ENCODE measurements around the gene UBE2N. TPM values are rescaled to one million over a fixed set of nuclear protein-coding genes. Genes with fewer than 3 reads are reported as not detected.

UBE2N gene, protein sequence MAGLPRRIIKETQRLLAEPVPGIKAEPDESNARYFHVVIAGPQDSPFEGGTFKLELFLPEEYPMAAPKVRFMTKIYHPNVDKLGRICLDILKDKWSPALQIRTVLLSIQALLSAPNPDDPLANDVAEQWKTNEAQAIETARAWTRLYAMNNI
- 82.6 and 116 TPM in 2 replicates for total RNA-seq (ENCODE audit: low replicate concordance)

DNA sequence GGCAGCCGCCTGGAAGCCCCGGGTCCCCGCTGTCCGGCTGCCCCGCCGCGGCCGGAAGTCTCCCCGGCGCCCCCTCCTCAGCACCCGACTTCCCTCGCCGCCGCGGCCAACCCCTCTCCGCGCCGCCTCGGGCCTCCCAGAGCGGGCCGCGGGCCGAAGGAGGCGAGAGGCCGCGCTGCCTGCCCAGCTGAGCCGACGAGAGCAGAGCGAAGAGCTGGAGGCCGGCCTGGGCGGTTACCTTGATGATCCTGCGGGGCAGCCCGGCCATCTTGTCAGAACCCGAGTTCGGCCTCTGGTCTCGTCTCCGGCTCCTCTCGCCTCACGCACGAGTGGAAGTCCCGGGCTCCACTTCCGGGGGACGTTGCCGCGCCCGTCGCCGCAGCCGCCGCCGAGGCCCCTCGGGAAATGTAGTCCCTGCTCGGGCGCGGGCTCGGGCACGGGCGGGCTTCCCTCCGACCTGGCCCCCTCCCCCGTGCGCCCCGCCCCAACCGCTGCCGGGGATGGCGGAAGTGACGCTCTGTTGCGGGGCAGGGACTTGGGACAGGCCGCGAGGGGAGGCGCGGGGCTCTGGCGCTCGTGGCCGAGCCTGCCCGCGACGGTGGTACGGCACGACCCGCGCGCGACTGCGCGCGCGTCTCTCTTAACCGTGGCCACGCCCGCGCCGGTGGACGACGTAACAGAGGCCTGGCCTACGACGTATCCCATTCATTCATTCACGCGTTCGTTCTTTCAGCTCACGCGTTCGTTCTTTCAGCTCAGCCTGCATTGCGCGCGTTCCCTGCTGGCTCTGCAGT lies at the start of gene UBE2N:
TSS of gene UBE2N (minus strand) at position 331 of the 794 bp plus-strand sequence. CDS start at position 268, 63 bp downstream.
- peaks cover 23% of the 10 kb centered on the region for H3K4me1 ChIP-seq
- peaks cover 10% of the 10 kb centered on the region for H3K36me3 Mint-ChIP-seq
- H3K9ac ChIP-seq, result peak within 1 kb of the TSS; percentile 98
- H3K36me3 ChIP-seq, result no peaks in the 10 kb centered on the region
- no peak for TF ChIP-seq EZH2phosphoT487 (IDR thresholded peaks at IDR 0.05)
- TF ChIP-seq, protein P1, sequence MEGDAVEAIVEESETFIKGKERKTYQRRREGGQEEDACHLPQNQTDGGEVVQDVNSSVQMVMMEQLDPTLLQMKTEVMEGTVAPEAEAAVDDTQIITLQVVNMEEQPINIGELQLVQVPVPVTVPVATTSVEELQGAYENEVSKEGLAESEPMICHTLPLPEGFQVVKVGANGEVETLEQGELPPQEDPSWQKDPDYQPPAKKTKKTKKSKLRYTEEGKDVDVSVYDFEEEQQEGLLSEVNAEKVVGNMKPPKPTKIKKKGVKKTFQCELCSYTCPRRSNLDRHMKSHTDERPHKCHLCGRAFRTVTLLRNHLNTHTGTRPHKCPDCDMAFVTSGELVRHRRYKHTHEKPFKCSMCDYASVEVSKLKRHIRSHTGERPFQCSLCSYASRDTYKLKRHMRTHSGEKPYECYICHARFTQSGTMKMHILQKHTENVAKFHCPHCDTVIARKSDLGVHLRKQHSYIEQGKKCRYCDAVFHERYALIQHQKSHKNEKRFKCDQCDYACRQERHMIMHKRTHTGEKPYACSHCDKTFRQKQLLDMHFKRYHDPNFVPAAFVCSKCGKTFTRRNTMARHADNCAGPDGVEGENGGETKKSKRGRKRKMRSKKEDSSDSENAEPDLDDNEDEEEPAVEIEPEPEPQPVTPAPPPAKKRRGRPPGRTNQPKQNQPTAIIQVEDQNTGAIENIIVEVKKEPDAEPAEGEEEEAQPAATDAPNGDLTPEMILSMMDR (IDR thresholded peaks at IDR 0.05), result no peak
- no peak for TF ChIP-seq EZH2 (IDR thresholded peaks at IDR 0.05)
- DNase-seq (ENCODE audit: low spot score), result peak; percentile 97
- peaks cover 2% of the 10 kb centered on the region for H3K9me3 Mint-ChIP-seq
- peaks cover 32% of the 10 kb centered on the region for H3K4me1 Mint-ChIP-seq
- H3F3A ChIP-seq (ENCODE audit: low read depth), result peaks cover 7% of the 10 kb centered on the region
- peak within 1 kb of the TSS; percentile 78 for H3K4me2 ChIP-seq
- peak within 1 kb of the TSS; percentile 94 for H3K27ac Mint-ChIP-seq
- H3K9me3 ChIP-seq (ENCODE audit: low read depth), result no peaks in the 10 kb centered on the region
- peaks cover 67% of the 10 kb centered on the region for H3K79me2 ChIP-seq (ENCODE audit: low read depth)
- H3K27me3 Mint-ChIP-seq (ENCODE audit: insufficient read depth, low read depth), result no peaks in the 10 kb centered on the region
- peak within 1 kb of the TSS; percentile 97 for H2AFZ ChIP-seq (replicated peaks)
- peak within 1 kb of the TSS; percentile 94 for H3K27ac ChIP-seq
- peak within 1 kb of the TSS; percentile 99 for H3K4me3 Mint-ChIP-seq
- peak within 1 kb of the TSS; percentile 93 for H3K4me3 ChIP-seq
- no peaks in the 10 kb centered on the region for H3K27me3 ChIP-seq
- H4K20me1 ChIP-seq (ENCODE audit: low read depth), result peaks cover 45% of the 10 kb centered on the region

DNA sequence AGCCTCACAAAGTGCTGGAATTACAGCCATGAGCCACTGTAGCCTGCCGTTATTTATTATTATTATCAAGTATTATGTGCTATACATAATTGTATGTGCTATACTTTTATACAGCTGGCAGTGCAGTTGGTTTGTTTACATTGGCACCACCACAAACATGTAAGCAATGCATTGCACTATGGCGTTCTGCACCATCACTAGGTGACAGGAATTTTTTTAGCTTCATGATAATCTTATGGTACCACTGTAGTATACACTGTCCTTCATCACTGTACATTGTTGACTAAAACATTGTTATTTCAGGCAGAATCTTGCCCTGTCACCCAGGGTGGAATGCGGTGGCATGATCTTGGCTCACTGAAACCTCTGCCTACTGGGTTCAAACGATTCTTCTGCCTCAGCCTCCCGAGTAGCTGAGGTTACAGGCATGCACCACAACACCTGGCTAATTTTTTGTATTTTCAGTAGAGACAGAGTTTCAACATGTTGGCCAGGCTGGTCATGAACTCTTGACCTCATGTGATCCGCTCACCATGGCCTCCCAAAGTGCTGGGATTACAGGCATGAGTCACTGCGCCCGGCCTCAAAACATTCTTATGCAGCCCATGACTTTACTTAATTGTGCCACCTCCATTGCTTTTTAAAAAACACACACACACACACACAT lies 42.7 kb upstream of the UBE2N start:
- no peak for TF ChIP-seq EZH2phosphoT487 (IDR thresholded peaks at IDR 0.05)
- no peak for TF ChIP-seq EZH2 (IDR thresholded peaks at IDR 0.05)
- TF ChIP-seq, protein P1 (IDR thresholded peaks at IDR 0.05), result no peak
- H3K4me2 ChIP-seq, result no peak overlapping the region
- Mint-ChIP-seq H3K9me3 (no peaks in the 10 kb centered on the region), H3K4me3 (no peak overlapping the region), H3K27ac (no peak overlapping the region), H3K27me3 (ENCODE audit: insufficient read depth, low read depth) (no peaks in the 10 kb centered on the region), H3K36me3 (peaks cover 19% of the 10 kb centered on the region), H3K4me1 (no peaks in the 10 kb centered on the region)
- no peak for DNase-seq (ENCODE audit: low spot score)
- no peak overlapping the region for H3K27ac ChIP-seq
- peaks cover 38% of the 10 kb centered on the region for H3K79me2 ChIP-seq (ENCODE audit: low read depth)
- no peaks in the 10 kb centered on the region for H3K4me1 ChIP-seq
- H3K27me3 ChIP-seq, result no peaks in the 10 kb centered on the region
- peaks cover 45% of the 10 kb centered on the region for H3K36me3 ChIP-seq
- peaks cover 28% of the 10 kb centered on the region for H4K20me1 ChIP-seq (ENCODE audit: low read depth)
- H2AFZ ChIP-seq (replicated peaks), result no peak overlapping the region
- H3K4me3 ChIP-seq, result no peak overlapping the region
- H3K9me3 ChIP-seq (ENCODE audit: low read depth), result no peaks in the 10 kb centered on the region
- H3F3A ChIP-seq (ENCODE audit: low read depth), result no peaks in the 10 kb centered on the region
- H3K9ac ChIP-seq, result no peak overlapping the region

DNA sequence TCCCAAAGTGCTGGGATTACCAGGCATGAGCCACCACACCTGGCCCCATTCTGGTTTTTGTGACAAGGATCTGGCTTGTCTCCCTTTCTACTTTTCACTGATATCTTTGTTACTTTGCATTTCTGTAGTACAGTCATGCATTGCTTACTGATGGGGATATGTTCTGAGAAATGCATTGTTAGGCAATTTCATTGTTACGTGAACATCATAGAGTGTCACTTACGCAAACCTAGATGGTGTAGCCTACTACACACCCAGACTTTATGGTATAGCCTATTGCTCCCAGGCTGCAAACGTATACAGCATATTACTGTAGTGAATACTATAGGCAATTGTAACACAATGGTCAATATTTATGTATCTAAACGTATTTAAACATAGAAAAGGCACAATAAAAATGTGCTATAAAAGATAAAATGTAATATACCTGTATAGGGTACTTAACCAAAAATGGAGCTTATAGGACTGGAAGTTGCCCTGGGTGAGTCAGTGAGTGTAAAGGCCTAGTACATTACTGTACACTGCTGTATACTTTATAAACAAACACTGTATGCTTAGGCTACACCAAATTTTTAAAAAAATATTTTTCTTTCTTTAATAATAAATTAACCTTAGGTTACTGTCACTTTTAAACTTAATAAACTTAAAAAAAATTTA lies 41.5 kb upstream of the UBE2N start:
- Histone ChIP-seq H3K27ac (no peak overlapping the region), H4K20me1 (ENCODE audit: low read depth) (peaks cover 30% of the 10 kb centered on the region), H3K4me2 (no peak overlapping the region), H3K36me3 (peaks cover 40% of the 10 kb centered on the region), H3K79me2 (ENCODE audit: low read depth) (peaks cover 35% of the 10 kb centered on the region), H3K4me1 (no peaks in the 10 kb centered on the region), H3K4me3 (no peak overlapping the region), H2AFZ (replicated peaks) (no peak overlapping the region), H3F3A (ENCODE audit: low read depth) (no peaks in the 10 kb centered on the region), H3K9ac (no peak overlapping the region), H3K9me3 (ENCODE audit: low read depth) (no peaks in the 10 kb centered on the region), H3K27me3 (no peaks in the 10 kb centered on the region)
- Mint-ChIP-seq H3K36me3 (peaks cover 12% of the 10 kb centered on the region), H3K9me3 (no peaks in the 10 kb centered on the region), H3K27me3 (ENCODE audit: insufficient read depth, low read depth) (no peaks in the 10 kb centered on the region), H3K4me1 (no peaks in the 10 kb centered on the region), H3K4me3 (no peak overlapping the region), H3K27ac (no peak overlapping the region)
- TF ChIP-seq, protein P1 (IDR thresholded peaks at IDR 0.05), result no peak
- TF ChIP-seq EZH2phosphoT487 (IDR thresholded peaks at IDR 0.05), result no peak
- DNase-seq (ENCODE audit: low spot score), result no peak
